Liver (tissue), 9 donors: ENCODE measurements around the gene CREG2. TPM values are rescaled to one million over a fixed set of nuclear protein-coding genes. Genes with fewer than 3 reads are reported as not detected.

Experiments used
- DNase-seq: peaks from one replicate; pipeline ENCODE4 v3.0.0-alpha.2; 2017; ENCODE audit warnings: low spot score
- H3K27ac ChIP-seq, 2 donors: one replicate each; pipeline ENCODE4 v1.7.0; 2013; ENCODE audit warnings: inconsistent platforms in 2 of 2, low read length in 2 of 2, control low read depth in 1 of 2, low read depth in 1 of 2, mild to moderate bottlenecking in 1 of 2
- H3K27me3 ChIP-seq, 4 donors: one replicate each; pipeline versions ENCODE4 v1.6.1 to v1.7.0; 2013; ENCODE audit warnings: low read length in 3 of 4, inconsistent platforms in 1 of 4, mild to moderate bottlenecking in 1 of 4, moderate library complexity in 1 of 4; ENCODE audit not compliant: control insufficient read depth in 4 of 4, insufficient read depth in 4 of 4
- H3K36me3 ChIP-seq, 4 donors: one replicate each; pipeline versions ENCODE4 v1.6.1 to v1.7.0; 2013; ENCODE audit warnings: low read length in 3 of 4, mild to moderate bottlenecking in 3 of 4, low read depth in 1 of 4, moderate library complexity in 1 of 4; ENCODE audit not compliant: control insufficient read depth in 4 of 4, insufficient read depth in 3 of 4
- H3K4me1 ChIP-seq, 4 donors: one replicate each; pipeline versions ENCODE4 v1.6.1 to v1.7.0; 2013; ENCODE audit warnings: low read length in 3 of 4, mild to moderate bottlenecking in 3 of 4, moderate library complexity in 1 of 4; ENCODE audit not compliant: control insufficient read depth in 4 of 4, insufficient read depth in 4 of 4
- H3K4me3 ChIP-seq, 3 donors: one replicate each; pipeline versions ENCODE4 v1.6.1 to v1.7.0; 2013; ENCODE audit warnings: low read length in 3 of 3, control low read depth in 1 of 3, low read depth in 1 of 3, mild to moderate bottlenecking in 1 of 3
- H3K9ac ChIP-seq, 2 donors: one replicate each; pipeline ENCODE4 v1.7.0; 2013; ENCODE audit warnings: low read length in 2 of 2, mild to moderate bottlenecking in 2 of 2, moderate library complexity in 2 of 2, control low read depth in 1 of 2, low read depth in 1 of 2
- H3K9me3 ChIP-seq, 4 donors: one replicate each; pipeline versions ENCODE4 v1.6.1 to v1.7.0; 2013; ENCODE audit warnings: low read length in 3 of 4; ENCODE audit not compliant: control insufficient read depth in 4 of 4
- EGR1 ChIP-seq, 2 donors: IDR thresholded peaks; 2 replicates each; pipeline ENCODE4 v1.6.1; 2016 to 2018; ENCODE audit warnings: antibody characterized with exemption in 2 of 2, low read depth in 2 of 2
- FOXA1 ChIP-seq: IDR thresholded peaks from 2 replicates; pipeline ENCODE4 v1.6.1; 2016; ENCODE audit warnings: antibody characterized with exemption
- FOXA2 ChIP-seq: IDR thresholded peaks from 2 replicates; pipeline ENCODE4 v1.6.1; 2016; ENCODE audit warnings: antibody characterized with exemption
- HNF4A ChIP-seq, 2 donors: conservative IDR thresholded peaks; 2 replicates each; pipeline ENCODE4 v1.6.1; 2016; ENCODE audit warnings: antibody characterized with exemption in 2 of 2, mild to moderate bottlenecking in 2 of 2
- JUND ChIP-seq, 2 donors: IDR thresholded peaks; 2 replicates each; pipeline ENCODE4 v1.6.1; 2016; ENCODE audit warnings: antibody characterized with exemption in 2 of 2
- NR2F2 ChIP-seq: IDR thresholded peaks from 2 replicates; pipeline ENCODE4 v1.6.1; 2016; ENCODE audit warnings: antibody characterized with exemption
- RAD21 ChIP-seq, 2 donors: IDR thresholded peaks; 2 replicates each; pipeline ENCODE4 v1.6.1; 2016; ENCODE audit warnings: antibody characterized with exemption in 2 of 2, mild to moderate bottlenecking in 2 of 2
- RXRA ChIP-seq, 2 donors: IDR thresholded peaks; 2 replicates each; pipeline ENCODE4 v1.6.1; 2017 to 2018; ENCODE audit warnings: antibody characterized with exemption in 2 of 2, mild to moderate bottlenecking in 1 of 2
- SP1 ChIP-seq: IDR thresholded peaks from 2 replicates; pipeline ENCODE4 v1.6.1; 2018; ENCODE audit warnings: antibody characterized with exemption, mild to moderate bottlenecking
- TAF1 ChIP-seq: conservative IDR thresholded peaks from 2 replicates; pipeline ENCODE4 v1.6.1; 2016; ENCODE audit warnings: antibody characterized with exemption, mild to moderate bottlenecking
- YY1 ChIP-seq: IDR thresholded peaks from 2 replicates; pipeline ENCODE4 v1.6.1; 2016; ENCODE audit warnings: antibody characterized with exemption, mild to moderate bottlenecking
- WGBS: extraction: QIAGEN DNeasy Blood & Tissue Kit; methylation state at CpG from one replicate; pipeline ENCODE4 v1.1.7; 2013; 5-methylcytosine and 5-hydroxymethylcytosine counted together
- polyA plus RNA-seq, 2 donors: library from polyadenylated mRNA; stranded (reverse) in 1 of 2; unstranded in 1 of 2; fragments of 200-250 nt in 1 of 2; fragments of >200 nt in 1 of 2; fragmentation: Nextera tagmentation in 1 of 2; extraction: Ambion mirVana in 1 of 2; gene quantifications; one replicate each; pipeline versions ENCODE4 v1.2.1 to v1.2.3, GENCODE V29; 2013 to 2015
- total RNA-seq, 2 donors: library from RNA; depleted of rRNA; stranded (reverse); fragments of >200 nt; gene quantifications; one replicate each; pipeline ENCODE4 v1.2.3, GENCODE V29; 2014
- TF ChIP-seq, protein P1 (sequence below): fragments of 150-350 bp; IDR thresholded peaks from 2 replicates; pipeline ENCODE4 v1.5.1; 2017; ENCODE audit warnings: improper control_type of control experiment, low read depth, low read length; ENCODE audit not compliant: missing input control
- TF ChIP-seq, protein P2 (sequence below): IDR thresholded peaks from 2 replicates; pipeline ENCODE4 v1.6.1; 2016; ENCODE audit warnings: antibody characterized with exemption
- TF ChIP-seq, protein P3 (sequence below): IDR thresholded peaks from 2 replicates; pipeline ENCODE4 v1.6.1; 2016; ENCODE audit warnings: antibody characterized with exemption, mild to moderate bottlenecking
- donor health status: healthy.
- donor health status: healthy.
- donor health status: healthy.
- donor health status: healthy.
- donor health status: healthy.

The CREG2 gene
- total and polyA plus RNA-seq, 4 donors = 0.05 TPM; not detected in 3

DNA sequence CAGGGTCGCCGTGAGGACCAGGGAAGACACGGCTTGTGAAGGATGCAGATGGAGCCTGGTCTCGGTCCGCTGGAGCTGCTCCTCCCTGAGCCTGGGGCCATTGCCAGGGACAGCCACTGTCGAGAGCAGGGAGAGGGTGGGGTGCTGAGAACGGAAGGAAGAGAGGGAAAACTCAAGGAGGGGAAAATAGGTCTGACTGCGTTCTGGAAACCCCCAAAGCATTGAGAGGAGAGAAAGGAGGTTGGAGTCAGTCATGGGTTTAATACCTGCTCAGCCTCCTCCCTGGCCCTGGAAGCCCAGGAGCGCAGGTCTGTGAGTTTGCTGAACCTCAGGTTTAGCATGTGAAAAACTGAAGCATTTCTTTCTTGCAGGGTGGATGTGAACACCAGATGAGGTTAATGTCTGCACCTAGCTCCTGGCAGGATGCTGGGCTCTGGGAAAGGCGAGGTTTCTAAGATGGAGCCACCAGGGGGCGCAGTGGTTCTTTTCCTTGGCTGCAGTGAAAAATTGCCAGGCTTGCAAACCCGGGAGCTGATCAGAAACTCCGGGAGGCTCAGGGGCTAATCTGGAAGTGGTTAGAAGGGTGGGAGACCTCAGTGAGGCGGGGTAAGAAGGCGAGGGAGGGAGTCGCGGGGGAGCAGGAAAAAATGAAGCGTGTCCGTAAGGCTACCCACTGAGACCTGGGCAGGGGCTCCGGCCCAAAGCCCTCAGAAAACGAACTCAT lies 45.2 kb downstream of the CREG2 start:
- 60% methylated on average over 21 of the region's 21 CpGs for WGBS

DNA sequence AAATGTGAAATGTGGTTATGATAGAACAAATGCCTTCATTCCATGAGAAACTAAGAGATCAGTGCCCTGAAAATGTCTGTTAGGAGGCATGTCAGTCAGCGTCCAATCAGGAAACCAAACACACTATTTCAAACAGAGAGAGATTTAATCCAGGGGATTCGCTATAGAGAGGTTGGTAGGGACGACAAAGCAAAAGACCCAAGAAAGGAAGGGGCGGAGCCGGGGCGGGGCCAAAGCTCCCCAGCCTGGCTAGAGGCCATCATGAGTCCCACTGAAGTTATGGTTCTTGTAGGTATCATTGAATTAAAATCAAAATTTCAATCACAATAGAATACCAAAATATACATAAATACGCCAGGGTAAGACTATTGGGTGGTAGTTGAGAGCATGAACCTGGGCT lies 45.9 kb downstream of the CREG2 start:
- TF ChIP-seq JUND (IDR thresholded peaks at IDR 0.05) = no peak
- no peak for TF ChIP-seq SP1
- TF ChIP-seq, protein P1, sequence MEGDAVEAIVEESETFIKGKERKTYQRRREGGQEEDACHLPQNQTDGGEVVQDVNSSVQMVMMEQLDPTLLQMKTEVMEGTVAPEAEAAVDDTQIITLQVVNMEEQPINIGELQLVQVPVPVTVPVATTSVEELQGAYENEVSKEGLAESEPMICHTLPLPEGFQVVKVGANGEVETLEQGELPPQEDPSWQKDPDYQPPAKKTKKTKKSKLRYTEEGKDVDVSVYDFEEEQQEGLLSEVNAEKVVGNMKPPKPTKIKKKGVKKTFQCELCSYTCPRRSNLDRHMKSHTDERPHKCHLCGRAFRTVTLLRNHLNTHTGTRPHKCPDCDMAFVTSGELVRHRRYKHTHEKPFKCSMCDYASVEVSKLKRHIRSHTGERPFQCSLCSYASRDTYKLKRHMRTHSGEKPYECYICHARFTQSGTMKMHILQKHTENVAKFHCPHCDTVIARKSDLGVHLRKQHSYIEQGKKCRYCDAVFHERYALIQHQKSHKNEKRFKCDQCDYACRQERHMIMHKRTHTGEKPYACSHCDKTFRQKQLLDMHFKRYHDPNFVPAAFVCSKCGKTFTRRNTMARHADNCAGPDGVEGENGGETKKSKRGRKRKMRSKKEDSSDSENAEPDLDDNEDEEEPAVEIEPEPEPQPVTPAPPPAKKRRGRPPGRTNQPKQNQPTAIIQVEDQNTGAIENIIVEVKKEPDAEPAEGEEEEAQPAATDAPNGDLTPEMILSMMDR = no peak
- TF ChIP-seq FOXA1 = no peak
- no peak for TF ChIP-seq NR2F2
- no peak for TF ChIP-seq HNF4A (conservative IDR thresholded peaks at IDR 0.05)
- TF ChIP-seq EGR1 (IDR thresholded peaks at IDR 0.05; ENCODE audit: low read depth in 2 of 2) = no peak
- TF ChIP-seq FOXA2 = no peak
- TF ChIP-seq RXRA (IDR thresholded peaks at IDR 0.05) = no peak
- H3K4me3 ChIP-seq = no peak overlapping the region
- 91% methylated on average over 7 of the region's 7 CpGs for WGBS
- H3K9ac ChIP-seq = no peak overlapping the region
- no peak for DNase-seq
- H3K4me1 ChIP-seq = peaks cover 0 to 16% (median 10%) of the 10 kb centered on the region in 4 donors
- no peaks in the 10 kb centered on the region for H3K9me3 ChIP-seq
- no peak overlapping the region for H3K27ac ChIP-seq
- H3K36me3 ChIP-seq = no peaks in the 10 kb centered on the region
- H3K27me3 ChIP-seq = no peaks in the 10 kb centered on the region

More for the DNA sequence above, 45.2 kb downstream of the CREG2 start:
- TF ChIP-seq, protein P2, sequence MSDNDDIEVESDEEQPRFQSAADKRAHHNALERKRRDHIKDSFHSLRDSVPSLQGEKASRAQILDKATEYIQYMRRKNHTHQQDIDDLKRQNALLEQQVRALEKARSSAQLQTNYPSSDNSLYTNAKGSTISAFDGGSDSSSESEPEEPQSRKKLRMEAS = no peak
- TF ChIP-seq, protein P1 = peak; percentile 73
- TF ChIP-seq RAD21 (IDR thresholded peaks at IDR 0.05) = peak; percentile 84 to 87
- peak in 1 of 2 donors; percentile 9 for TF ChIP-seq HNF4A (conservative IDR thresholded peaks at IDR 0.05)
- Histone ChIP-seq H3K4me3 (no peak overlapping the region), H3K9ac (no peak overlapping the region), H3K27ac (no peak overlapping the region), H3K9me3 (no peaks in the 10 kb centered on the region), H3K36me3 (no peaks in the 10 kb centered on the region), H3K27me3 (no peaks in the 10 kb centered on the region), H3K4me1 (peaks cover 0 to 16% (median 10%) of the 10 kb centered on the region in 4 donors)
- DNase-seq = peak; percentile 83

DNA sequence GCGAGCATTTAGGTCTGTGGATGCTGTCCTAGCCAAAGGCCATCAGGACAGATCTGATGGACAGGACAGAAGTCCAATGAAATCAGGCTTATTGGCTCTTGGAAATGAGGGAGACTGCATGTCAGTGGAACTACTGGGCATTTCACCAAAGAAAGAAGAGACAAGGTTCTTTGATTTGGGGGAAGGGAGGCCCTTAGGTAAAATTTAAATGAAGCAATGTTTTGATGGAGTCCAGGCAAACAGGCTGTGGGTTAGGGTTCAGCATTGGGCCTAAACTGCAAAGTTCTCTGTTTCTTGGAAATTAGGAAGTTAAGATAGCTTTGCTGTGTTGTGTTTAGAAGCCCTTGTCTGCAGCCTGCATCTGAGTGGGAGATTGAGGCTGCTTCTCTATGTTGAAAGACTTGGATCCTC lies 47.2 kb downstream of the CREG2 start:
- WGBS = 49% methylated on average over 1 of the region's 1 CpG
- Histone ChIP-seq H3K9ac (no peak overlapping the region), H3K4me1 (peaks cover 0 to 16% (median 10%) of the 10 kb centered on the region in 4 donors), H3K9me3 (no peaks in the 10 kb centered on the region), H3K27me3 (no peaks in the 10 kb centered on the region), H3K27ac (peak overlapping the region in 1 of 2 donors; percentile 31), H3K36me3 (no peaks in the 10 kb centered on the region), H3K4me3 (no peak overlapping the region)
- no peak for DNase-seq
- TF ChIP-seq RAD21 (IDR thresholded peaks at IDR 0.05) (peak; percentile 30 to 49), TAF1 (no peak), EGR1 (IDR thresholded peaks at IDR 0.05; ENCODE audit: low read depth in 2 of 2) (no peak), JUND (IDR thresholded peaks at IDR 0.05) (peak in 1 of 2 donors; percentile 39), HNF4A (conservative IDR thresholded peaks at IDR 0.05) (peak; percentile 78 to 86), RXRA (IDR thresholded peaks at IDR 0.05) (peak; percentile 61 to 73), FOXA2 (no peak), YY1 (peak; percentile 73), FOXA1 (no peak), NR2F2 (no peak)
- TF ChIP-seq, protein P3, sequence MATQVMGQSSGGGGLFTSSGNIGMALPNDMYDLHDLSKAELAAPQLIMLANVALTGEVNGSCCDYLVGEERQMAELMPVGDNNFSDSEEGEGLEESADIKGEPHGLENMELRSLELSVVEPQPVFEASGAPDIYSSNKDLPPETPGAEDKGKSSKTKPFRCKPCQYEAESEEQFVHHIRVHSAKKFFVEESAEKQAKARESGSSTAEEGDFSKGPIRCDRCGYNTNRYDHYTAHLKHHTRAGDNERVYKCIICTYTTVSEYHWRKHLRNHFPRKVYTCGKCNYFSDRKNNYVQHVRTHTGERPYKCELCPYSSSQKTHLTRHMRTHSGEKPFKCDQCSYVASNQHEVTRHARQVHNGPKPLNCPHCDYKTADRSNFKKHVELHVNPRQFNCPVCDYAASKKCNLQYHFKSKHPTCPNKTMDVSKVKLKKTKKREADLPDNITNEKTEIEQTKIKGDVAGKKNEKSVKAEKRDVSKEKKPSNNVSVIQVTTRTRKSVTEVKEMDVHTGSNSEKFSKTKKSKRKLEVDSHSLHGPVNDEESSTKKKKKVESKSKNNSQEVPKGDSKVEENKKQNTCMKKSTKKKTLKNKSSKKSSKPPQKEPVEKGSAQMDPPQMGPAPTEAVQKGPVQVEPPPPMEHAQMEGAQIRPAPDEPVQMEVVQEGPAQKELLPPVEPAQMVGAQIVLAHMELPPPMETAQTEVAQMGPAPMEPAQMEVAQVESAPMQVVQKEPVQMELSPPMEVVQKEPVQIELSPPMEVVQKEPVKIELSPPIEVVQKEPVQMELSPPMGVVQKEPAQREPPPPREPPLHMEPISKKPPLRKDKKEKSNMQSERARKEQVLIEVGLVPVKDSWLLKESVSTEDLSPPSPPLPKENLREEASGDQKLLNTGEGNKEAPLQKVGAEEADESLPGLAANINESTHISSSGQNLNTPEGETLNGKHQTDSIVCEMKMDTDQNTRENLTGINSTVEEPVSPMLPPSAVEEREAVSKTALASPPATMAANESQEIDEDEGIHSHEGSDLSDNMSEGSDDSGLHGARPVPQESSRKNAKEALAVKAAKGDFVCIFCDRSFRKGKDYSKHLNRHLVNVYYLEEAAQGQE = no peak
- TF ChIP-seq, protein P1 = no peak
